ENCODE results near the gene SPTY2D1.

GRCh38 chr11:18563090-18563730, 70.9 kb downstream of the SPTY2D1 start:
- TF ChIP-seq CTCF (conservative IDR thresholded peaks at IDR 0.05; ENCODE audit: low read depth, low read length) (no peak), EZH2 (IDR thresholded peaks at IDR 0.05; ENCODE audit: borderline replicate concordance, low read depth, low read length, poor library complexity, severe bottlenecking) (no peak)
